ENCODE data around the gene HPX. TPM values are rescaled to one million over a fixed set of nuclear protein-coding genes. Genes with fewer than 3 reads are reported as not detected.
"Not testable (repeated sequence)": the region's sequence is repeated elsewhere in the genome, so short reads cannot be mapped to it uniquely, and the experiment has no call there.

HPX gene
- total RNA-seq, 1 experiment from 2014 or later: 0.75 TPM

- no peak overlapping the region for H3K27ac Mint-ChIP-seq (ENCODE audit: low read depth, unreplicated experiment)
- intact Hi-C loops (cut with micrococcal nuclease): loop anchor here (5.0 kb wide), 1 partner anchor 288 kb away; the partner anchor contains the start of gene MRPL17
- no peaks in the 10 kb centered on the region for H3K9me3 Mint-ChIP-seq (ENCODE audit: unreplicated experiment)
Measured at GRCh38 chr11:6393989-6394670, 46.7 kb downstream of the HPX start.

GRCh38 chr11:6392251-6392650 lies 48.5 kb downstream of the HPX start:
- H3K4me1 Mint-ChIP-seq (ENCODE audit: insufficient read depth, unreplicated experiment): peaks cover 29% of the 10 kb centered on the region
- H3K27ac Mint-ChIP-seq (ENCODE audit: low read depth, unreplicated experiment); H3K27me3 Mint-ChIP-seq (ENCODE audit: insufficient read depth, unreplicated experiment); BruUV-seq (replicated peaks); DNase-seq (ENCODE audit: unreplicated experiment); H3K36me3 Mint-ChIP-seq (ENCODE audit: insufficient read depth, unreplicated experiment); H3K4me3 Mint-ChIP-seq (ENCODE audit: unreplicated experiment); H3K9me3 Mint-ChIP-seq (ENCODE audit: unreplicated experiment): not testable (repeated sequence)
- ChIA-PET CTCF (interaction anchor here (0.6 to 2.0 kb wide), 7 partner anchors 9 to 617 kb away, joined by 3 to 18 read pairs (median 4); partner anchors contain the start of gene APBB1), POLR2A (interaction anchor here (5.3 kb wide), 1 partner anchor 90 kb away, joined by 32 read pairs; the partner anchor contains the start of genes ARFIP2 and TIMM10B)
- intact Hi-C loops (cut with micrococcal nuclease): loop anchor here (5.0 kb wide), 1 partner anchor 290 kb away; the partner anchor contains the start of gene MRPL17

More at GRCh38 chr11:6393989-6394670, 46.7 kb downstream of the HPX start:
- CTCF ChIA-PET: interaction anchor here (0.6 to 2.0 kb wide), 5 partner anchors 15 to 38 kb away, joined by 3 to 18 read pairs (median 4); partner anchors contain the start of gene APBB1
- TF ChIP-seq CTCF (IDR thresholded peaks at IDR 0.05; ENCODE audit: unreplicated experiment): no peak
- BruUV-seq (replicated peaks): no TSS peak
- Mint-ChIP-seq H3K4me3 (ENCODE audit: unreplicated experiment) (no peak overlapping the region), H3K4me1 (ENCODE audit: insufficient read depth, unreplicated experiment) (peaks cover 15% of the 10 kb centered on the region), H3K27me3 (ENCODE audit: insufficient read depth, unreplicated experiment) (peaks cover 23% of the 10 kb centered on the region), H3K36me3 (ENCODE audit: insufficient read depth, unreplicated experiment) (no peaks in the 10 kb centered on the region)
- POLR2A ChIA-PET: no interaction called here
- no peak for DNase-seq (ENCODE audit: unreplicated experiment)

- no peaks in the 10 kb centered on the region for H3K36me3 Mint-ChIP-seq (ENCODE audit: insufficient read depth, unreplicated experiment)
- BruUV-seq (replicated peaks): no TSS peak
- no peaks in the 10 kb centered on the region for H3K27me3 Mint-ChIP-seq (ENCODE audit: insufficient read depth, unreplicated experiment)
- H3K4me3 Mint-ChIP-seq (ENCODE audit: unreplicated experiment): peak overlapping the region; percentile 94
- no peak for DNase-seq (ENCODE audit: unreplicated experiment)
- no peak for TF ChIP-seq CTCF (IDR thresholded peaks at IDR 0.05; ENCODE audit: unreplicated experiment)
- H3K27ac Mint-ChIP-seq (ENCODE audit: low read depth, unreplicated experiment): no peak overlapping the region
- H3K4me1 Mint-ChIP-seq (ENCODE audit: insufficient read depth, unreplicated experiment): peaks cover 29% of the 10 kb centered on the region
- no peaks in the 10 kb centered on the region for H3K9me3 Mint-ChIP-seq (ENCODE audit: unreplicated experiment)
- ChIA-PET CTCF (interaction anchor here (0.6 to 2.5 kb wide), 5 partner anchors 12 to 617 kb away, joined by 3 to 16 read pairs (median 4); no protein-coding TSS in a partner anchor), POLR2A (interaction anchor here (0.7 to 5.3 kb wide), 3 partner anchors 72 to 156 kb away, joined by 3 to 32 read pairs (median 3); partner anchors contain the start of genes ARFIP2, CAVIN3 and TIMM10B)
- intact Hi-C loops (cut with micrococcal nuclease): loop anchor here (5.0 kb wide), 1 partner anchor 291 kb away; the partner anchor contains the start of gene MRPL17
Measured at GRCh38 chr11:6391537-6392134, 49.2 kb downstream of the HPX start.

GRCh38 chr11:6390718-6391469 lies 49.9 kb downstream of the HPX start:
- intact Hi-C loops (cut with micrococcal nuclease): loop anchor here (1.0 to 5.0 kb wide), 2 partner anchors 41 to 291 kb away; partner anchors contain the start of gene MRPL17
- H3K4me1 Mint-ChIP-seq (ENCODE audit: insufficient read depth, unreplicated experiment): peaks cover 29% of the 10 kb centered on the region
- ChIA-PET CTCF (interaction anchor here (0.5 to 2.5 kb wide), 7 partner anchors 12 to 370 kb away, joined by 3 to 16 read pairs (median 4); no protein-coding TSS in a partner anchor), POLR2A (interaction anchor here (0.7 to 5.3 kb wide), 14 partner anchors 12 to 292 kb away, joined by 3 to 32 read pairs (median 8); partner anchors contain the start of genes APBB1, ARFIP2, CAVIN3 and ILK)
- H3K4me3 Mint-ChIP-seq (ENCODE audit: unreplicated experiment): peak overlapping the region; percentile 94
- H3K27me3 Mint-ChIP-seq (ENCODE audit: insufficient read depth, unreplicated experiment): no peaks in the 10 kb centered on the region
- no peaks in the 10 kb centered on the region for H3K9me3 Mint-ChIP-seq (ENCODE audit: unreplicated experiment)
- no peaks in the 10 kb centered on the region for H3K36me3 Mint-ChIP-seq (ENCODE audit: insufficient read depth, unreplicated experiment)
- peak overlapping the region; percentile 96 for H3K27ac Mint-ChIP-seq (ENCODE audit: low read depth, unreplicated experiment)
- no peak for DNase-seq (ENCODE audit: unreplicated experiment)
- no peak for TF ChIP-seq CTCF (IDR thresholded peaks at IDR 0.05; ENCODE audit: unreplicated experiment)
- BruUV-seq (replicated peaks): TSS peak; percentile 41
